Muscle layer of duodenum (tissue), 2 donors: ENCODE measurements around the gene GAB4.
"Not testable (repeated sequence)": the region's sequence is repeated elsewhere in the genome, so short reads cannot be mapped to it uniquely, and the experiment has no call there.

Experiments
- H3K27ac ChIP-seq: one replicate; pipeline ENCODE4 v1.7.0; 2013; ENCODE audit warnings: mild to moderate bottlenecking, low read length
- H3K27me3 ChIP-seq: one replicate; pipeline ENCODE4 v1.7.0; 2013; ENCODE audit warnings: low read depth, mild to moderate bottlenecking, control low read depth, low read length
- H3K36me3 ChIP-seq, 2 donors: one replicate each; pipeline ENCODE4 v1.7.0; 2013; ENCODE audit warnings: low read length in 2 of 2, control low read depth in 1 of 2, mild to moderate bottlenecking in 1 of 2; ENCODE audit not compliant: insufficient read depth in 2 of 2, control insufficient read depth in 1 of 2
- H3K4me1 ChIP-seq, 2 donors: one replicate each; pipeline ENCODE4 v1.7.0; 2013; ENCODE audit warnings: low read length in 2 of 2, mild to moderate bottlenecking in 2 of 2, control low read depth in 1 of 2, moderate library complexity in 1 of 2; ENCODE audit not compliant: insufficient read depth in 2 of 2, control insufficient read depth in 1 of 2
- H3K4me3 ChIP-seq, 2 donors: one replicate each; pipeline ENCODE4 v1.7.0; 2013; ENCODE audit warnings: low read length in 2 of 2, low read depth in 1 of 2, mild to moderate bottlenecking in 1 of 2
- H3K9me3 ChIP-seq, 2 donors: one replicate each; pipeline ENCODE4 v1.7.0; 2013; ENCODE audit warnings: low read length in 2 of 2, control low read depth in 1 of 2, mild to moderate bottlenecking in 1 of 2; ENCODE audit not compliant: control insufficient read depth in 1 of 2
- donor health status: healthy.

GAB4 gene

GRCh38 chr22:16925407-16925966 is 82.5 kb downstream of the GAB4 start:
- Histone ChIP-seq H3K27ac (no peak overlapping the region), H3K36me3 (no peaks in the 10 kb centered on the region), H3K27me3 (no peaks in the 10 kb centered on the region), H3K4me1 (no peaks in the 10 kb centered on the region), H3K4me3 (no peak overlapping the region), H3K9me3 (no peaks in the 10 kb centered on the region)

GRCh38 chr22:16922706-16923105 is 85.3 kb downstream of the GAB4 start:
- Histone ChIP-seq H3K27ac (no peak overlapping the region), H3K9me3 (no peaks in the 10 kb centered on the region), H3K4me1 (no peaks in the 10 kb centered on the region), H3K4me3 (no peak overlapping the region), H3K27me3 (no peaks in the 10 kb centered on the region), H3K36me3 (no peaks in the 10 kb centered on the region)

- Histone ChIP-seq H3K4me3 (no peak overlapping the region), H3K27ac (no peak overlapping the region), H3K4me1 (no peaks in the 10 kb centered on the region), H3K36me3 (no peaks in the 10 kb centered on the region), H3K27me3 (no peaks in the 10 kb centered on the region), H3K9me3 (no peaks in the 10 kb centered on the region)
These were observed 85.9 kb downstream of the GAB4 start for GRCh38 chr22:16922076-16922475.

- H3K27me3 ChIP-seq: no peaks in the 10 kb centered on the region
- H3K9me3 ChIP-seq: no peaks in the 10 kb centered on the region
- H3K4me1 ChIP-seq: no peaks in the 10 kb centered on the region
- no peaks in the 10 kb centered on the region for H3K36me3 ChIP-seq
- no peak overlapping the region for H3K4me3 ChIP-seq
- H3K27ac ChIP-seq: no peak overlapping the region
These were observed 90.6 kb downstream of the GAB4 start for GRCh38 chr22:16917144-16918003.

- Histone ChIP-seq H3K36me3 (no peaks in the 10 kb centered on the region), H3K27me3 (no peaks in the 10 kb centered on the region), H3K27ac (no peak overlapping the region), H3K9me3 (no peaks in the 10 kb centered on the region), H3K4me3 (no peak overlapping the region), H3K4me1 (no peaks in the 10 kb centered on the region)
These were observed 92.3 kb downstream of the GAB4 start for GRCh38 chr22:16915701-16916100.

- not testable (repeated sequence) for H3K9me3 ChIP-seq, H3K4me3 ChIP-seq, H3K36me3 ChIP-seq, H3K27me3 ChIP-seq, H3K4me1 ChIP-seq, H3K27ac ChIP-seq
These were observed 93.1 kb downstream of the GAB4 start for GRCh38 chr22:16914911-16915310.

- H3K4me3 ChIP-seq: no peak overlapping the region
- H3K9me3 ChIP-seq: no peaks in the 10 kb centered on the region
- no peak overlapping the region for H3K27ac ChIP-seq
- no peaks in the 10 kb centered on the region for H3K4me1 ChIP-seq
- no peaks in the 10 kb centered on the region for H3K27me3 ChIP-seq
- H3K36me3 ChIP-seq: no peaks in the 10 kb centered on the region
These were observed 94.0 kb downstream of the GAB4 start for GRCh38 chr22:16914006-16914405.

- H3K36me3 ChIP-seq: no peaks in the 10 kb centered on the region
These were observed 95.7 kb downstream of the GAB4 start for GRCh38 chr22:16912281-16912680.

More at GRCh38 chr22:16912281-16912680, 95.7 kb downstream of the GAB4 start:
- H3K4me3 ChIP-seq: no peak overlapping the region
- H3K27ac ChIP-seq: no peak overlapping the region
- H3K9me3 ChIP-seq: no peaks in the 10 kb centered on the region
- H3K27me3 ChIP-seq: no peaks in the 10 kb centered on the region
- no peaks in the 10 kb centered on the region for H3K4me1 ChIP-seq
